GM21526 (cell line): ENCODE results near the gene C4BPA.

Experiments
- ATAC-seq: cut with Tn5 transposase; IDR thresholded peaks from one replicate; pipeline ENCODE4 v1.9.1; 2021; ENCODE audit warnings: moderate library complexity; ENCODE audit not compliant: unreplicated experiment, low FRiP score

C4BPA gene

DNA sequence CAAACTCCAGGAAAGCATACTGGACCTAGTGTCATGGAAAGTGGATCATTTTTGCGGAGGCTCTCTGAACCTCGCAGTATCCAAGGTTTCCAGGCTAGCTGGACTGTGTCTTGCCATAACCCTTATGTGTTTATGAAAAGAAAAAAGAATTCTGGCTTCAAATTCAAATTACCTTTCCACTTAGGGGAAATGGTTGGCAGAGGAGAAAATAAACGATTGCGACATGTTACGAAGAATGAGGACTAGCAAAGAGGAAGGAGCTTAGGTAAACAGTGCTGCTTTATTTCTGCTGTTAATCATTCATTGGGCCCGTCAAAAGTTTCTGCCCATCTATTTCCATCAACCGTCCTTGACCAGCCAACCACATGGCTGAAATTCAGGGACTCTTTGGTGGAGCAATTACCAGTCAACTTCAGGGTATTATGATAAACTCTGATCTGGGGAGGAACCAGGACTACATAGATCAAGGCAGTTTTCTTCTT lies at the start of gene C4BPA:
TSS of gene C4BPA (plus strand) at position 342 of the 482 bp plus-strand sequence. CDS start 8,793 bp downstream, outside the sequence.
- ATAC-seq, result no peak

- ATAC-seq, result no peak
Measured at GRCh38 chr1:207054491-207054890, 49.5 kb upstream of the C4BPA start.

GRCh38 chr1:207055386-207056001 lies 48.5 kb upstream of the C4BPA start:
- ATAC-seq, result no peak

DNA sequence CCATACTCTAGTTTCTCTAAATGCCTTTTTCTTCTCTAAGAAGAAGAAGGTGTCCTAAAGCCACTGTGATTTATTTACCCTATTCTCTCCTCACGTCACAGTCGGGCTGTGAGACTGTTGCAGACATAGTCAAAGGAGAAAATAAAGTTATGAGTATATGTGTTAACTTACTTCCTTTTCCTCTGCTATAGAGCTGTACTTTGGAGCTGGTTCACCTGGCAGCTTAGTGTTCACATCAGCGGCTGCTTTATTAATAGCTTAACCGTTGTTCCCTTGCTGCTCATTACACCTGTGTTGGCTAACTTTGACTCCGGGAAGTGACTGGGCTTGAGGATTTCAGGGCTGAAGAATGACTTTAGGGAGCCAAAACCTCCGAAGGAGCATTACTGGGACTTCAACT lies 47.4 kb upstream of the C4BPA start:
- ATAC-seq, result no peak

DNA sequence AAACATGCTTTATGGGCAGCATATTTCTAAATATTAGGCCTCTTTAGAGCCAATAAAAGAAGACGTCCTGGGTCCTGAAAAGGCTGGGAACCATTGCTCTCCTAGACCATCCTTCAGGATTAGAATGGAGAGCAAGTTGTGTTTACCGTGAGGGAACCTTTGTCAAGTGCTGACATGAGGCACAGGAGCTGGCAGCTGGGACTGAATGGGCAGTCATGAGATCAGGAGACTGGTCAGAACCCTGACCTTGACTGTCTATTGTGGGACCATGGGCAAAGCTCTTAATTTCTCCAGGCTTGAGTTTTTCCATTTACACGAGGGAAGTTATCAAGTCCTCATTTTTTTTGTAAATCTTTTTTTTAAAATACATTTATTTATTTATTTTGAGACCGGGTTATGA lies 45.8 kb upstream of the C4BPA start:
- ATAC-seq, result no peak

- ATAC-seq, result no peak
Measured at GRCh38 chr1:207058878-207059867, 44.9 kb upstream of the C4BPA start.

DNA sequence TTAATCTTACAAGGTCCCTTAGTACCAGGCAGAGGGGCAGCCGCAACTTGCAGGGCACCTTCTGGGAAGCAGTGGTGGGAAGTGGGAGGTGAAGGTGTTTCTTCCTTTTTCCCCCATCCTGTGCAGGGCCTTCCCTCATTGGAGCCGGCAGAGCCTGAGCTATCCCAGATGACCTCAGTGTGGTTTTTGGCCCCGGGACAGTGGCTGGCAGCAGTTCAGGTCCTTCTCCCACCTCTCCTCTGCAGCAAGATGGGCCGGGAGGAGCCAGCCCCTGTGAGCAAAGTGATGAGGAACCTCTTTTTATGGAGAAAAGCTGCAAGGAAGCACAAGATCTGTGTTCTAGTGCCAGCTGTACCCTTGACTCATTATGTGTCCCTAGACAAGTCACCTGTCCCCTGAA lies 44.2 kb upstream of the C4BPA start:
- no peak for ATAC-seq

GRCh38 chr1:207060596-207060995 lies 43.4 kb upstream of the C4BPA start:
- ATAC-seq, result no peak

DNA sequence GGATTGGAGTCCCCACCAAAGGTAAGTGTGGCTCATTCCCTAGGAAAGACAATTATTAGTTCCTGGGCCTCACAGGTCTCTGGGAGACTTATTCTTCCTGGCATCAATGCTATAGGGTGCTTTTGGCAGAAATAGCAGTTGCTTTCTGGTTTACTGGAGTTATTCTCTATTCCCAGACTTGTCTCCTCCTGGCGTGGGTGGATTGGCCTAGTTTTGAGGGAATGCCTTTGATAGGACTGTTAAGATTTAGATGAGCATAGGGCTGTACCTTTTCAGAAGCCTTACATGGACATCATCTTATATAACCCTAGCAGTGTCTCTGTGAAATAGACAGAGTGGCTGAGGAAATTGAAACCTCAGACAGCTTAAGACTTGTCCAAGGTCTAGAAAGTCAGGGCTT lies 42.0 kb upstream of the C4BPA start:
- no peak for ATAC-seq

- ATAC-seq, result no peak
Measured at GRCh38 chr1:207063014-207063413, 41.0 kb upstream of the C4BPA start.

DNA sequence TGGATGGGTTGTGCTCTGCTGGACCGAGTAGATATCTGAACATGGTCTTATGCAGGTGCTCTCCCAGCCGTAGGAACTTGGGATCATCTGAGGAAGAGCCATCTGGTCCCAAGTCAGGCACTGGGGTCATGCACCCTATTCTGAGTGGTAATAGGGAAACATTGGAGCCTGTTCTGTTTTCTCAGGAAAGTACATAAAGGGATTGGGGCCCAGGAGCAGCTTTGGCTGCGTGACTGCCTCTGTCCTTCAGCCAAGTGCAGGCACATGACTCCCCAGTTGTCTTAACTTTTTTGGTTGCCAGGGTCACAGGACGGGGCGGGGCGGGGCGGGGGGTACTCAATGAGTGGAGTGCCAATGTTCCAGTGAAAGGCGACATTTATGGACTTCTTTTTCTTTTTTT lies 39.5 kb upstream of the C4BPA start:
- no peak for ATAC-seq

- ATAC-seq, result no peak
Measured at GRCh38 chr1:207067185-207067584, 36.8 kb upstream of the C4BPA start.

DNA sequence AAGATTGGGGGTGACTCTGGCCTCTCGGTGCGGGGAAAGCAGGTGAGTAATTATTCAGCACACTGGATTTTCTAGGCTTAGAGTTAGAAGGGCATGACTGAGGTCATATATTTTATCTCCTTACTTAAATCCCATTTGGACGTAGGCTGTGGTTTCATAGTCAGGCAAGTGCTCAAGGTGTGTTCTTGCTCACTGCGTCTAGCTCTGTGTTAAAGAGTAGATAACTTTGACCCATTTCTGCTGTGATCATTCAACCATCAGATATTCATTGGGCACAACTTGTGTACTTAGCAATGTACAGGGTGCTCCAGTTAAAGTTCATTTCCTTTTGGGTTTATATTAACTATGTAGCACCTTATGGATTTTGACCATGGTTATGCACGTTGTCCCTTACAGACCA lies 36.4 kb upstream of the C4BPA start:
- ATAC-seq, result no peak

- no peak for ATAC-seq
Measured at GRCh38 chr1:207069061-207069460, 35.0 kb upstream of the C4BPA start.

DNA sequence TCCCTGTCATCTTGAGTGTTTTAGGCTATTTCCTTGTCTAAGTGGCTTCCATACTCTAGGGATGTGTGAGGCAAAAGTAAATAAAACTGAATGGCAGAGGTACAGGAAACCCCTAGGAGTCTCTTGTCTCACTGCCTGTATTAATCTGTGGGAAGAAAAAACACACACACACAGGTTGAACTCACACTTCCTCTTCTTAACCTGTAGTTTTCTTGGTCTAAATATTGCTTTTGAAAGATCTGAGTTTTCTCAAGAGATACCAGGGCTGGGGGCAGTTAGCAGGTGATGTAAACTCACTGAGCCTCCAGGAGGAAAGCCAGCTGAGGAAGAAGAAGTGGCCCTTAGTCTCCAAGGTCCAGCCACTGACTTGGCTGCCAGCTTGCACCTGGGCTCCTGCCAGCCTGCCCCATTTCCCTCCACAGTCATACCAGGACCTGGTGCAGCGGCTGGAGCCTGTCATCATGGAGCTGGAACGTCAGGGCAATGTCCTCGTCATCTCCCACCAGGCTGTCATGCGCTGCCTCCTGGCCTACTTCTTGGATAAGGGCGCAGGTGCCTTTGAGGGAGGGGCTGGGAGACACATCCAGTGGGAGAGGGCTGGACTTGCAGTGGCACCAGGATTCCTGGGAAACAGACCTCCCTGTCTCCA lies 34.1 kb upstream of the C4BPA start:
- ATAC-seq, result no peak

DNA sequence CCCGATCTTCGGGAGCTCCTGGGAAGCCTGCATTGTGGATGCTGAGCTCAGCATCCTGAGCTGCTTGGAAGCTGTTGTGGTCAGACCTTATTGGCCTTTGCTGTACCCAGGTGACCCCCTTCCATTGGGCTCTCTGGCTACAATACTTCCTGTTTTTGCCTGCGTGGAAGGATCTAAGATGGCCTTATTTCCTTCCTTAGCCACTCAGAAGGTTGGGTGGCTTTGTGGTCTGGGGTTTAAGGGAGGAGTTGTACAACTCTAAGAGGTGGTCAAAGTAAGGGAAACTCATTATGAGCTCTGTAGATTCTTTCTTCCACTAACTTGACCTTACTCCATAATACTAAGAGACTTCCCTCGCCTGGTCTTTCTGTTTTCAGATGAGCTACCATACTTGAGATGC lies 33.2 kb upstream of the C4BPA start:
- ATAC-seq, result no peak

DNA sequence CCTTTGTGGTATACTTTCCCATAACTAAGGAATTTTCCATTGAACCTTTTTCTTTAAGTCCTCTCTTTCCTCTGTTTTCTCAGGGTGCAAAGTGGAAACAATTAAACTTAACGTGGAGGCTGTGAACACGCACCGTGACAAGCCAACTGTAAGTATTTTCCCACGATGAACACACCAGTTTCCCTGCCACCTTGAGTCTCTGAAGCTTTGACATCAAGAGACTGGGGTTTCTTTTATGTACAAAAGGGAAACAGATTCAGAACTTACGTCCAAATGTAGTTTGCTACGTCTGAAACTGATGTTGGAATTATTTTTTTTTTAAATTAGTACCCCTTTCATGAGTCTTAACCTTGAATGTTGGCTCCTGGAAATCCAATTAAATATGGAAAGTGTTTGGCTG lies 32.6 kb upstream of the C4BPA start:
- no peak for ATAC-seq

- no peak for ATAC-seq
Measured at GRCh38 chr1:207072233-207072632, 31.8 kb upstream of the C4BPA start.

- no peak for ATAC-seq
Measured at GRCh38 chr1:207073906-207074820, 29.9 kb upstream of the C4BPA start.
